ENCODE data around the gene NUDT6.

GRCh38 chr4:122865425-122865824 lies 57.0 kb downstream of the NUDT6 start:
- TF ChIP-seq POLR2AphosphoS5 (IDR thresholded peaks at IDR 0.05; ENCODE audit: low read depth, low read length) = no peak
- no peak for TF ChIP-seq MAX (IDR thresholded peaks at IDR 0.05)
- no peak for TF ChIP-seq POLR2A (IDR thresholded peaks at IDR 0.05; ENCODE audit: borderline replicate concordance, extremely low read depth, insufficient read depth, insufficient read length)
- TF ChIP-seq, protein P1, sequence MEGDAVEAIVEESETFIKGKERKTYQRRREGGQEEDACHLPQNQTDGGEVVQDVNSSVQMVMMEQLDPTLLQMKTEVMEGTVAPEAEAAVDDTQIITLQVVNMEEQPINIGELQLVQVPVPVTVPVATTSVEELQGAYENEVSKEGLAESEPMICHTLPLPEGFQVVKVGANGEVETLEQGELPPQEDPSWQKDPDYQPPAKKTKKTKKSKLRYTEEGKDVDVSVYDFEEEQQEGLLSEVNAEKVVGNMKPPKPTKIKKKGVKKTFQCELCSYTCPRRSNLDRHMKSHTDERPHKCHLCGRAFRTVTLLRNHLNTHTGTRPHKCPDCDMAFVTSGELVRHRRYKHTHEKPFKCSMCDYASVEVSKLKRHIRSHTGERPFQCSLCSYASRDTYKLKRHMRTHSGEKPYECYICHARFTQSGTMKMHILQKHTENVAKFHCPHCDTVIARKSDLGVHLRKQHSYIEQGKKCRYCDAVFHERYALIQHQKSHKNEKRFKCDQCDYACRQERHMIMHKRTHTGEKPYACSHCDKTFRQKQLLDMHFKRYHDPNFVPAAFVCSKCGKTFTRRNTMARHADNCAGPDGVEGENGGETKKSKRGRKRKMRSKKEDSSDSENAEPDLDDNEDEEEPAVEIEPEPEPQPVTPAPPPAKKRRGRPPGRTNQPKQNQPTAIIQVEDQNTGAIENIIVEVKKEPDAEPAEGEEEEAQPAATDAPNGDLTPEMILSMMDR (IDR thresholded peaks at IDR 0.05 in 2 of 3, conservative IDR thresholded peaks at IDR 0.05 in 1 of 3; ENCODE audit: borderline replicate concordance in 1 of 3, insufficient read depth in 1 of 3, low read depth in 2 of 3, low read length in 2 of 3) = no peak
- no peak for TF ChIP-seq SRF (IDR thresholded peaks at IDR 0.05; ENCODE audit: low read depth)
